Stromal cell of bone marrow (primary cell): ENCODE measurements around the gene THOC6.
A peak's percentile ranks its signal among the peaks of the same experiment; 100 is the strongest.

Experiments
- DNase-seq: peaks from one replicate; pipeline ENCODE4 v3.0.0-alpha.2; 2012; ENCODE audit warnings: low read depth

The THOC6 gene

GRCh38 chr16:2991566-2992261 is 32.1 kb upstream of the THOC6 start:
- DNase-seq = no peak

DNA sequence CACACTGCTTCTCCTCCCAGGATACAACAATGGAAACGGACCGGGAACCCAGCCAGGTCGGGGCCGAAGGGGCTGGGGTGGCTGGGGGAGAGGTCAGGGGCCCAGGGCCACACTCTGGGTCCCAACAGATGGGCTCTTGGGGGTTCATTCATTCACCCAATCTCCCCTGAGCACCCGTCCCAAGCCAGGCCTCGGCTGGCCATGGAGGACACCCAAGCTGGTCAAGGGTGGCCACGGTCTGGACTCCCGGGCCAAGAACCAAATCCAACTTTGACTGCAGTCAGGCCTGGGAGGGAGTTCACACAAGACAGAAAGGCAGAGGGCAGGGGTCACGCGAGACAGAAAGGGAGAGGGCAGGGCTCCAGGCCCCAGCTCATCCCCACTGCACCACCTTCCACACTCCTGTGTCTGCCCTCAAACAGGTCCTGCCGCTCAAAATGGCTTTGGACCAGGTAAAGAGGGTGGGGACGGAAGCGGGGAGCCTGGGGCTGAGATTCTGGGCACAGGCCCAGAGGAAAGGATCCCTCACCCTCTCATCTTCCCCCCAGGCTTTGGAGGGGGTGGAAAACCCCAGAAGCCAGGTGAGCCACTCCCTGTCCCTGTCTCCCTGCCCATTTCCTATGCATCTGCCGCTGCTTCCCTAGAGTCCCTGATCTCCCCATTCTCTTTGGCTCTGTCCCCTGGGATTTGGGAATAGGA is 31.3 kb upstream of the THOC6 start:
- DNase-seq = no peak

GRCh38 chr16:2996298-2996697 is 27.5 kb upstream of the THOC6 start:
- DNase-seq = no peak

GRCh38 chr16:2999929-3000328 is 23.9 kb upstream of the THOC6 start:
- no peak for DNase-seq

- no peak for DNase-seq
Measured at GRCh38 chr16:3000540-3000939, 23.3 kb upstream of the THOC6 start.

DNA sequence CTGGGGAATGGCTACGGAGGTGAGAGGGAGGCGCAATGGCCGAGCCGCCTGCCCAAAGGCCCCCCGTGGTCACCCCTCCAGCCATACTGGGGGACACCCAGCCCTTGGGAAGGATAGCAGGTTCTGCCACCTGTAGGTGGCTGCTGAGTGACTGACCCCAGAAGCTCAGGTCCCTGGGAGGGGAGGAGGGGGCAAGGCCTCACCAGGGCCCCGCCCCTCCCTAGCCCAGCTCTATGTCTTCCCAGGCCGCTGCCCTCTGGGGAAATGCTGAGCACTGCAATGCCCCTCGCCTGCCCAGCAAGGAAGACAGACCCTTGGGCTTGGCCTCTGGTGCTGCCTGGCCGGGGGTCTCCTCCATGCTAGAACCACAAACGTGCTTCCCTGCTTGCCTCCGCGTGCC is 22.5 kb upstream of the THOC6 start:
- DNase-seq = no peak

- DNase-seq = peak; percentile 96
Measured at GRCh38 chr16:3003582-3004270, 20.1 kb upstream of the THOC6 start.

DNA sequence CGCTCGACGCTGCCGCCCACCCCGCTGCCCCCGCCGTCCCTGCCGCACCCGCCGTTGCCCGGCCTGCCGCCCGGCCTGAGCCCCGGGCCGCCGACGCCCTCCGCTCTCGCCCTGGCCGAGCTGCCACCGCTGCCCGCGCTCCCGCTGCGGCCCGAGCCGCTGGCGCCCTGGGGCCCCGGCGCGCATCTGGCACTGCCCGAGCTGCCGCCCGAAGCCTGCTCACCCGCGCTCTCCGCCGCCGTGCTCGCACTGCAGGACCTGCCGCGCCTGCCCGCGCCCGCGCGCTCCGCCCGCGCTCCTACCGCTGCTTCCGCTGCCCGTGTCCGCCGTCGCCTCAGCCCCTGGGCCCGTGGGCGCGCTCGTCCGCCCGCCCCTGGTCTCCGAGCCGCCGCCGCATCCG is 19.5 kb upstream of the THOC6 start:
- no peak for DNase-seq

GRCh38 chr16:3004781-3005284 is 19.0 kb upstream of the THOC6 start:
- DNase-seq = no peak

GRCh38 chr16:3007059-3007956 is 16.5 kb upstream of the THOC6 start:
- no peak for DNase-seq

- no peak for DNase-seq
Measured at GRCh38 chr16:3007957-3008689, 15.7 kb upstream of the THOC6 start.

GRCh38 chr16:3008690-3009037 is 15.2 kb upstream of the THOC6 start:
- DNase-seq = no peak

- no peak for DNase-seq
Measured at GRCh38 chr16:3009568-3010390, 14.1 kb upstream of the THOC6 start.

DNA sequence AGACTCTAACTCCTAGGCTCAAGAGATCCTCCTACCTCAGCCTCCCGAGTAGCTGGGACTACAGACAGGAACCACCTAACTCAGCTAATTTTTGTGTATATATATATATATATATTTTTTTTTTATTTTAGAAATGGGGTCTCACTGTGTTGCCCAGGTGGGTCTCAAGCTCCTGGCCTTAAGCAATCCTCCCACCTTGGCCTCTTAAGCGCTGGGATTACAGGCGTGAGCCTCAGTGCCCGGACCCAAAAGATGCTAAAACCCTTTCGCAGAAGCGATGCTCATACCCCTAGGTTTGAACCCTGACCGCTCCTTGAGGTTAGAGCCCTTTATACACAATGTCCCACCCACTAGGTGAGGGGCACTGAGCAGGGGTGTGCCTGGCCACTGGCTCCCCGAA is 13.3 kb upstream of the THOC6 start:
- no peak for DNase-seq

DNA sequence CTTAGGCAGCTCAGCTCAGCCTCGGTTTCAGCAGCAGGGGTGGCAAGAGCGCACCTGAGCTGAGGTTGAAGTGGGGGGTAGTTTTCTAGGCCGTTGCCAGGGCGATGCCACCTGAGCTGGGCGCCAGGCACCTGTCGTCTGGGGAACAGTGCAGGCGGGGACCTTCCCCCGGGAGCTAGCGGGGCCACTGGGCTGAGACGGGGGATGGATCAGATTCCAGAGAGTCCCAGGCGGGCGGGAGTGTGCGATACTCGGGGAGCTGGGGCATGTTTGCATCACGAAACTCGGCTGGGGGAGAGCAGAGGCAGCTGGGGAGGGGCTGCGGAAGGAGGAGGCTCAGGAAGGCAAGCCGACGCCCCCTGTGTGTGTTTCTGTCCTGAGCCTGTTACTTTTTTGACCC is 11.6 kb upstream of the THOC6 start:
- DNase-seq = no peak

DNA sequence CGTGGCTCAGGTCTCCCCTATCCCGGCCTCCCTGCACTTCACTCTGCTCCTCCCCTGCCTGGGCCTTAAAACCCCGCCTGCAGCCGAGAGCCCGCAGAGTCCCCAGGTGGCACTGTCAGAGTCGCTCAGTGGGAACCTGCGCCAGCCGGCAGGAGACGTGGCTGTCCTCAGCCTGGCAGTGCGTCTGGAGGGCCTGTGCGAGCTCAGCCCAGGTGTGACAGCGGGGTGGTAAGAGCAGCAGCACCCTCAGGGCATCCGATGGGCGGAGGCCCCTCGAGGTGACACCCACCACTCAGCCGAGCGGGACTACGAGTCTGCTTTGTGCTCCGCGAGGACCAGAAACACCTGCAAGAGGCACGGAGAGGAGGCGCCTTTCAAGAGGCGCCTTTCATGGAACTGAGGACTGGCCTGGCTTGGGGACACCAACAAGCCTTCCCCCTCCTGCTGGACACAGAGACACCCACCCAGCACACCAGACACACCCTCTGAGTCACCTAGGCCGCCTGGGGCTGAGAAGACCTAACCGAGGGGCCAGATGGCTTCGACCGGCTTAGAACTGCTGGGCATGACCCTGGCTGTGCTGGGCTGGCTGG is 10.9 kb upstream of the THOC6 start, which contains the start of gene CLDN9:
CLDN9 (plus strand) TSS at position 96 of the 593 bp plus-strand sequence; CDS start at position 536, 440 bp downstream.
- no peak for DNase-seq

DNA sequence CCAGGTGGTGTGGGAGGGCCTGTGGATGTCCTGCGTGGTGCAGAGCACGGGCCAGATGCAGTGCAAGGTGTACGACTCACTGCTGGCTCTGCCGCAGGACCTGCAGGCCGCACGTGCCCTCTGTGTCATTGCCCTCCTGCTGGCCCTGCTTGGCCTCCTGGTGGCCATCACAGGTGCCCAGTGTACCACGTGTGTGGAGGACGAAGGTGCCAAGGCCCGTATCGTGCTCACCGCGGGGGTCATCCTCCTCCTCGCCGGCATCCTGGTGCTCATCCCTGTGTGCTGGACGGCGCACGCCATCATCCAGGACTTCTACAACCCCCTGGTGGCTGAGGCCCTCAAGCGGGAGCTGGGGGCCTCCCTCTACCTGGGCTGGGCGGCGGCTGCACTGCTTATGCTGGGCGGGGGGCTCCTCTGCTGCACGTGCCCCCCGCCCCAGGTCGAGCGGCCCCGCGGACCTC is 10.3 kb upstream of the THOC6 start:
- DNase-seq = no peak

GRCh38 chr16:3013998-3014690 is 9.7 kb upstream of the THOC6 start:
- no peak for DNase-seq

GRCh38 chr16:3014971-3015370 is 8.9 kb upstream of the THOC6 start:
- no peak for DNase-seq
